Adrenal gland (tissue), 12 donors: ENCODE measurements around the gene UHRF1. TPM values are rescaled to one million over a fixed set of nuclear protein-coding genes. Genes with fewer than 3 reads are reported as not detected.

ENCODE experiments used
- DNase-seq, 7 donors: peaks; one replicate each; pipeline ENCODE4 v3.0.0-alpha.2; 2019 to 2020
- H3K27ac ChIP-seq, 5 donors: fragments of 200-600 bp; sonication (generic) in 4 of 5; 1 replicate in 3 of 5; 2 replicates in 2 of 5; pipeline versions ENCODE4 v1.5.1 to v1.8.0; 2016 to 2020; ENCODE audit warnings: mild to moderate bottlenecking in 1 of 5
- H3K27me3 ChIP-seq: fragments of 200-600 bp; 2 replicates; pipeline ENCODE4 v1.8.0; 2021
- H3K36me3 ChIP-seq, 2 donors: fragments of 200-600 bp; replicated peaks in 1 of 2; 1 replicate in 1 of 2; 2 replicates in 1 of 2; pipeline versions ENCODE4 v1.5.1 to v1.8.0; 2018 to 2022
- H3K4me1 ChIP-seq, 2 donors: fragments of 200-600 bp; replicated peaks in 1 of 2; 1 replicate in 1 of 2; 2 replicates in 1 of 2; pipeline versions ENCODE4 v1.5.1 to v1.8.0; 2018 to 2021
- H3K4me3 ChIP-seq, 4 donors: fragments of 200-600 bp; sonication (generic) in 3 of 4; one replicate each; pipeline ENCODE4 v1.5.1; 2016 to 2018
- H3K9me3 ChIP-seq, 3 donors: fragments of 200-600 bp; sonication (generic) in 1 of 3; replicated peaks in 1 of 3; 1 replicate in 2 of 3; 2 replicates in 1 of 3; pipeline versions ENCODE4 v1.5.1 to v1.8.0; 2016 to 2021
- CTCF ChIP-seq, 6 experiments: fragments of 450-650 bp in 4 of 6; fragments of 200-600 bp in 2 of 6; sonication (generic) in 1 of 6; IDR thresholded peaks; 1 replicate in 5 of 6; 2 replicates in 1 of 6; pipeline versions ENCODE4 v1.5.1 to v1.8.0; 2016 to 2021; ENCODE audit warnings: antibody characterized with exemption in 6 of 6, mild to moderate bottlenecking in 2 of 6, moderate library complexity in 1 of 6
- POLR2A ChIP-seq, 2 donors: fragments of 450-650 bp; IDR thresholded peaks; one replicate each; pipeline ENCODE4 v1.6.1; 2017; ENCODE audit warnings: antibody characterized with exemption in 2 of 2, mild to moderate bottlenecking in 2 of 2, moderate library complexity in 1 of 2
- WGBS, 4 donors: extraction: QIAGEN DNeasy Blood & Tissue Kit in 2 of 4; methylation state at CpG; one replicate each; pipeline versions ENCODE4 v1.1.5 to v1.1.7; 2013 to 2017; 5-methylcytosine and 5-hydroxymethylcytosine counted together
- intact Hi-C, 2 donors: fragments of 100-400 bp; cut with DNase I; formaldehyde crosslinking; loops; one replicate each; pipeline versions ENCODE4 v1.14.1 to v1.15.0; 2022 to 2023
- polyA plus RNA-seq, 3 donors: library from polyadenylated mRNA; stranded (reverse); fragments of 200-250 nt in 2 of 3; fragments of 350-450 nt in 1 of 3; fragmentation: Illumina TruSeq in 1 of 3; extraction: RNeasy Lipid Tissue Mini Kit (QIAGEN cat#74804) in 1 of 3; gene quantifications; one replicate each; pipeline ENCODE4 v1.2.3, GENCODE V29; 2013 to 2014
- total RNA-seq, 9 donors: library from RNA; depleted of rRNA in 4 of 9; stranded (reverse); fragments of >200 nt in 4 of 9; fragments of 120-200 nt in 1 of 9; fragmentation: NEBNext Ultra II Directional in 1 of 9; extraction: Animal tissue kit (Norgen Biotek cat#: 25700) in 1 of 9; gene quantifications; one replicate each; pipeline versions ENCODE4 v1.1.0 to v1.2.4, GENCODE V29; 2013 to 2023
- donor health status: healthy with polysubstance abuse.
- donor health status: Bipolar disorder and iron deficiency.
- donor health status: DM: yes; HTN: yes; CAD: no.
- donor health status: DM: no; HTN: no; CAD: no.
- donor health status: DM: no; HTN: no; CAD: no.
- donor health status: DM: yes; HTN: yes; CAD: no.

The UHRF1 gene
- total and polyA plus RNA-seq, 12 donors, result 0.56 to 11.0 (median 1.1) TPM

GRCh38 chr19:4930664-4931063 is 21.4 kb downstream of the UHRF1 start:
- no peak overlapping the region for H3K4me3 ChIP-seq
- peaks cover 9 to 14% of the 10 kb centered on the region in 2 donors for H3K4me1 ChIP-seq
- intact Hi-C loops, result no loop called here
- peak overlapping the region in 2 of 5 donors; percentile 63 to 69 for H3K27ac ChIP-seq
- WGBS, 4 donors, result 67 to 93% (median 85%) methylated on average over 15 to 28 of the region's 28 CpGs
- peak; percentile 50 to 87 (median 67) for DNase-seq
- no peaks in the 10 kb centered on the region for H3K27me3 ChIP-seq
- H3K9me3 ChIP-seq, result no peaks in the 10 kb centered on the region
- TF ChIP-seq CTCF (IDR thresholded peaks at IDR 0.05), result no peak
- no peak for TF ChIP-seq POLR2A (IDR thresholded peaks at IDR 0.05)
- no peaks in the 10 kb centered on the region for H3K36me3 ChIP-seq

GRCh38 chr19:4932711-4933110 is 23.4 kb downstream of the UHRF1 start:
- no peak for DNase-seq
- Histone ChIP-seq H3K4me1 (peaks cover 0 to 9% of the 10 kb centered on the region in 2 donors), H3K27ac (no peak overlapping the region), H3K9me3 (no peaks in the 10 kb centered on the region), H3K27me3 (no peaks in the 10 kb centered on the region), H3K36me3 (no peaks in the 10 kb centered on the region), H3K4me3 (no peak overlapping the region)
- 94 to 99% (median 96%) methylated on average over 12 to 32 of the region's 32 CpGs for WGBS, 4 donors
- intact Hi-C loops, result no loop called here
- TF ChIP-seq CTCF (IDR thresholded peaks at IDR 0.05) (no peak), POLR2A (IDR thresholded peaks at IDR 0.05) (no peak)

- H3K4me1 ChIP-seq, result peaks cover 0 to 8% of the 10 kb centered on the region in 2 donors
- DNase-seq, result no peak
- intact Hi-C loops, result no loop called here
- H3K27ac ChIP-seq, result no peak overlapping the region
- TF ChIP-seq CTCF (IDR thresholded peaks at IDR 0.05) (no peak), POLR2A (IDR thresholded peaks at IDR 0.05) (no peak)
- no peak overlapping the region for H3K4me3 ChIP-seq
- H3K36me3 ChIP-seq, result no peaks in the 10 kb centered on the region
- no peaks in the 10 kb centered on the region for H3K9me3 ChIP-seq
- no peaks in the 10 kb centered on the region for H3K27me3 ChIP-seq
- 81 to 87% (median 85%) methylated on average over 7 of the region's 7 CpGs for WGBS, 4 donors
These were observed 24.2 kb downstream of the UHRF1 start for GRCh38 chr19:4933528-4933927.

GRCh38 chr19:4935444-4935843 is 26.1 kb downstream of the UHRF1 start:
- intact Hi-C loops, result no loop called here
- TF ChIP-seq CTCF (IDR thresholded peaks at IDR 0.05) (no peak), POLR2A (IDR thresholded peaks at IDR 0.05) (no peak)
- Histone ChIP-seq H3K4me3 (no peak overlapping the region), H3K9me3 (no peaks in the 10 kb centered on the region), H3K36me3 (no peaks in the 10 kb centered on the region), H3K27me3 (no peaks in the 10 kb centered on the region), H3K27ac (no peak overlapping the region), H3K4me1 (no peaks in the 10 kb centered on the region)
- no peak for DNase-seq
- WGBS, 4 donors, result 95 to 97% (median 95%) methylated on average over 2 to 8 of the region's 8 CpGs
